Psoas muscle (tissue), 8 donors: ENCODE data around the gene ZCRB1. TPM values are rescaled to one million over a fixed set of nuclear protein-coding genes. Genes with fewer than 3 reads are reported as not detected.

Experiments used
- ATAC-seq, 4 donors: fragments of 200-7000 bp; cut with Tn5 transposase; one replicate each; pipeline ENCODE4 v1.9.1; 2020; ENCODE audit warnings: moderate library complexity in 3 of 4, mild to moderate bottlenecking in 2 of 4
- DNase-seq, 2 donors: peaks; one replicate each; pipeline ENCODE4 v3.0.0-alpha.2; 2020
- H3K27ac ChIP-seq: fragments of 200-600 bp; one replicate; pipeline ENCODE4 v1.8.0; 2022
- H3K27me3 ChIP-seq, 3 donors: fragments of 200-600 bp in 1 of 3; one replicate each; pipeline versions ENCODE4 v1.6.1 to v1.8.0; 2013 to 2022; ENCODE audit warnings: low read length in 2 of 3, mild to moderate bottlenecking in 2 of 3, moderate library complexity in 1 of 3; ENCODE audit not compliant: insufficient read depth in 3 of 3
- H3K36me3 ChIP-seq, 2 donors: fragments of 200-600 bp in 1 of 2; one replicate each; pipeline versions ENCODE4 v1.6.1 to v1.8.0; 2013 to 2022; ENCODE audit warnings: low read depth in 1 of 2, mild to moderate bottlenecking in 1 of 2, moderate library complexity in 1 of 2; ENCODE audit not compliant: insufficient read depth in 1 of 2
- H3K4me1 ChIP-seq: fragments of 200-600 bp; one replicate; pipeline ENCODE4 v1.8.0; 2022
- H3K4me3 ChIP-seq: fragments of 200-600 bp; one replicate; pipeline ENCODE4 v1.8.0; 2022; ENCODE audit warnings: mild to moderate bottlenecking
- H3K9me3 ChIP-seq: fragments of 200-600 bp; one replicate; pipeline ENCODE4 v1.8.0; 2022
- WGBS, 3 donors: extraction: QIAGEN DNeasy Blood & Tissue Kit; methylation state at CpG; one replicate each; pipeline versions ENCODE4 v1.1.6 to v1.1.7; 2013; 5-methylcytosine and 5-hydroxymethylcytosine counted together
- intact Hi-C, 2 donors: fragments of 100-400 bp; cut with DNase I; formaldehyde crosslinking; loops; one replicate each; pipeline versions ENCODE4 v1.11.0 to v1.14.2; 2022
- polyA plus RNA-seq, 3 donors: library from polyadenylated mRNA; stranded (reverse); fragments of 200-250 nt; gene quantifications; one replicate each; pipeline ENCODE4 v1.2.3, GENCODE V29; 2013
- total RNA-seq, 4 donors: library from RNA; stranded (reverse); fragmentation: NEBNext Ultra II Directional in 2 of 4; extraction: Animal tissue kit (Norgen Biotek cat#: 25700) in 2 of 4; gene quantifications; one replicate each; pipeline versions ENCODE4 v1.2.1 to v1.2.4, GENCODE V29; 2021 to 2023
- TF ChIP-seq, protein P1 (sequence below): fragments of 200-600 bp; IDR thresholded peaks from one replicate; pipeline ENCODE4 v1.8.0; 2022; ENCODE audit warnings: antibody characterized with exemption
- donor health status: healthy with polysubstance abuse.
- donor health status: DM: no; HTN: no; CAD: no; lungs with moderate emphysema.
- donor health status: Bipolar disorder and iron deficiency.
- donor health status: healthy.
- donor health status: DM: yes; HTN: yes; CAD: no.
- donor health status: DM: no; HTN: no; CAD: no.
- donor health status: DM: no; HTN: no; CAD: no.
- donor health status: DM: yes; HTN: yes; CAD: no.

Gene ZCRB1
- total and polyA plus RNA-seq, 7 donors, result 22.1 to 66.4 (median 56.8) TPM

DNA sequence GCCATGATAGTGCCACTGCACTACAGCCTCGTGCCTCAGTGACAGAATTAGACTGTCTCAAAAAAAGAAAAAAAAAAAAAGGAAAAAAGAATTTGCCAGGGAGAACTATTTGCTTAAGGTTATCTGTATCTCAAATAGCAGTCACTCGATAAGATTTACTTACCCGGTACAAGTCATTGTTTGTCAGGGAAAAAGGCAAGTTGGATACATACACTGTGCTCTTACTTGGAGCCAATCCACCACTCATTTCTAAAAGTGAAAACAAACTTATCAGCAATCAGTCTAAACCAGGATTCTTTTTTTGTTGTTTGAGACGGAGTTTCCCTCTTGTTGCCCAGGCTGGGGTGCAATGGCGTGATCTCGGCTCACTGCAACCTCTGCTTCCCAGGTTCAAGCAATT, 2.0 kb downstream of the ZCRB1 start:
- intact Hi-C loops, result no loop called here
- 84 to 87% (median 84%) methylated on average over 6 of the region's 6 CpGs for WGBS, 3 donors
- Histone ChIP-seq H3K36me3 (peaks cover 0 to 33% of the 10 kb centered on the region in 2 donors), H3K9me3 (no peaks in the 10 kb centered on the region), H3K27me3 (no peaks in the 10 kb centered on the region), H3K4me1 (peaks cover 11% of the 10 kb centered on the region), H3K4me3 (no peak overlapping the region), H3K27ac (no peak overlapping the region)
- TF ChIP-seq, protein P1, sequence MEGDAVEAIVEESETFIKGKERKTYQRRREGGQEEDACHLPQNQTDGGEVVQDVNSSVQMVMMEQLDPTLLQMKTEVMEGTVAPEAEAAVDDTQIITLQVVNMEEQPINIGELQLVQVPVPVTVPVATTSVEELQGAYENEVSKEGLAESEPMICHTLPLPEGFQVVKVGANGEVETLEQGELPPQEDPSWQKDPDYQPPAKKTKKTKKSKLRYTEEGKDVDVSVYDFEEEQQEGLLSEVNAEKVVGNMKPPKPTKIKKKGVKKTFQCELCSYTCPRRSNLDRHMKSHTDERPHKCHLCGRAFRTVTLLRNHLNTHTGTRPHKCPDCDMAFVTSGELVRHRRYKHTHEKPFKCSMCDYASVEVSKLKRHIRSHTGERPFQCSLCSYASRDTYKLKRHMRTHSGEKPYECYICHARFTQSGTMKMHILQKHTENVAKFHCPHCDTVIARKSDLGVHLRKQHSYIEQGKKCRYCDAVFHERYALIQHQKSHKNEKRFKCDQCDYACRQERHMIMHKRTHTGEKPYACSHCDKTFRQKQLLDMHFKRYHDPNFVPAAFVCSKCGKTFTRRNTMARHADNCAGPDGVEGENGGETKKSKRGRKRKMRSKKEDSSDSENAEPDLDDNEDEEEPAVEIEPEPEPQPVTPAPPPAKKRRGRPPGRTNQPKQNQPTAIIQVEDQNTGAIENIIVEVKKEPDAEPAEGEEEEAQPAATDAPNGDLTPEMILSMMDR, result no peak
- no peak for DNase-seq
- no peak for ATAC-seq

DNA sequence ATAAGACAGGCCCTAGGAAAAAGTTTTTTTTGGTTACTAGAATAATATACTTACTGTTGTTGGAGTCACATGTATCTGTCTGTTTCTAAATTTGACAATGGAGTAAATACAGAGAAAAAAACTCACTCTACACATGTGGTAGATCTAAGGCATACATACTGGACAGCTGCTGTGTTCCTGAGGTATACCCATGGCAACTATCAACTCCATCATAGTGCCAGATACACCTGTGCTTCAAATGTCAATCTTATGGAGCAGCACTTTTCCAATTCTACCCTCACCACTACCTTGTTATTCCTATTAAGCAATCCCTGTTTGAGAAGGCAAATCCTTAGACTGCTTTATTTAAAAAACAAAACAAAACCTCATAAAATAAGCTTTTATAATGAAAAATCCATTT, 3.3 kb downstream of the ZCRB1 start:
- Histone ChIP-seq H3K4me3 (no peak overlapping the region), H3K9me3 (no peaks in the 10 kb centered on the region), H3K36me3 (peaks cover 0 to 41% of the 10 kb centered on the region in 2 donors), H3K4me1 (peaks cover 9% of the 10 kb centered on the region), H3K27ac (no peak overlapping the region), H3K27me3 (no peaks in the 10 kb centered on the region)
- TF ChIP-seq, protein P1, result no peak
- DNase-seq, result no peak
- intact Hi-C loops, result no loop called here
- no peak for ATAC-seq

DNA sequence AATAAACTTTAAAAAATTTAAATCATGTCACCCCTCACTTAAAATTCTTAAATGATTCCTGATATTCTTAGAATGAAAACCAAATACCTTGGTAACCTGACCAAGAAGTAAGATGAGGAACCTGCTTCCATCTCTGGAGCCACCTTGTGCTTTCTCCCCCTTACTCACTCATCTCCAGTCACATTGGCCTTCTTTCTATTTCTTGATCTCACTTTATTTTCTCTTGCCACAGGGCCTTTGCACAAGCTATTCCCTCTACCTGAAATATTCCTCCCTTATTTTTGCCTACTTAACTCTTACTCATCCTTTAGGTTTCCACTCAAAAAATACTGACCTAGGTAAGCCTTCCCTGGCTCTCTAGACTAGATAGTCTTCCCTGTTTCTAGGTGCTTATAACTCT, 5.1 kb downstream of the ZCRB1 start:
- H3K4me3 ChIP-seq, result no peak overlapping the region
- TF ChIP-seq, protein P1, result no peak
- no peak overlapping the region for H3K27ac ChIP-seq
- H3K36me3 ChIP-seq, result peaks cover 0 to 59% of the 10 kb centered on the region in 2 donors
- no peak for DNase-seq
- no peaks in the 10 kb centered on the region for H3K27me3 ChIP-seq
- H3K9me3 ChIP-seq, result no peaks in the 10 kb centered on the region
- no peaks in the 10 kb centered on the region for H3K4me1 ChIP-seq
- no peak for ATAC-seq
- intact Hi-C loops, result no loop called here

DNA sequence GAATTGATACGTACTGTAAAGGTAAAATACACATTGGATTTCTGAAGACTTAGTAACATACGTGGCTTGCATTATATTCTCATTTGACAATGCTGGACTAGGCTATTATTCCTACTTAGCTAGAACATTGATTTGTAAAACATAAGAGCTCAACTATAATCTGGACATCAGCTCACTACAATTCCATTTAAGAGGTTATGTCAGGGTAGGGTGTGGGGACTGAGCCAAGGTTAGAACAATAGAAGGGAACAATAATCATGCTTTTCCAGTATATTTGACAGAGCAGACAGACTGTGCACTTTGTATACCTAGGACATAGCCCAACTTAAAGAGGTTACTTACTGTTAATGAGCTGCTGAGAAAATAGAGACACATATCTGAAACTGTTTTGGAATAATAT, 10.8 kb downstream of the ZCRB1 start:
- DNase-seq, result no peak
- no peaks in the 10 kb centered on the region for H3K4me1 ChIP-seq
- ATAC-seq, result no peak

DNA sequence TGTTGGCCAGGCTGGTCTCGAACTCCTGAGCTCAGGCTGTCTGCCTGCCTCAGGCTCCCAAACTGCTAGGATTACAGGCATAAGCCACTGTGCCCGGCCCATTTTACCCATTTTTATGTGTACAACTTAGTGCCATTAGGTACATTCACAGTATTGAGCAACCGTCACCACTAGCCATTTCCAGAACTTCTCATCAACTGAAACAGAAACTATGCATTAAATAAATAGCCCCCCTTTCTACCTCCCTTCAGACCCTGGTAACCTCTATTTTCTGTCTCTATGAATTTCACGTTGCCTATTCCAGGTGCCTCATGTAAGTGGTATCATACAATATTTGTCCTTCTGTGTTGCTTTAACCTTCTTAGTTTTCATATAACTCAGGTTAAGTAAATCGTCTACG, 15.9 kb downstream of the ZCRB1 start:
- TF ChIP-seq, protein P1, result no peak
- H3K36me3 ChIP-seq, result peaks cover 0 to 37% of the 10 kb centered on the region in 2 donors
- DNase-seq, result no peak
- H3K9me3 ChIP-seq, result no peaks in the 10 kb centered on the region
- intact Hi-C loops, result no loop called here
- H3K27ac ChIP-seq, result no peak overlapping the region
- no peaks in the 10 kb centered on the region for H3K4me1 ChIP-seq
- no peaks in the 10 kb centered on the region for H3K27me3 ChIP-seq
- no peak overlapping the region for H3K4me3 ChIP-seq
- WGBS, 3 donors, result 83 to 91% (median 87%) methylated on average over 6 of the region's 6 CpGs
- ATAC-seq, result no peak

More for the DNA sequence above, 10.8 kb downstream of the ZCRB1 start:
- Histone ChIP-seq H3K9me3 (no peaks in the 10 kb centered on the region), H3K27ac (no peak overlapping the region), H3K27me3 (no peaks in the 10 kb centered on the region), H3K36me3 (peaks cover 0 to 75% of the 10 kb centered on the region in 2 donors), H3K4me3 (no peak overlapping the region)
- 79 to 85% (median 83%) methylated on average over 2 of the region's 2 CpGs for WGBS, 3 donors
- TF ChIP-seq, protein P1, result no peak
- intact Hi-C loops, result no loop called here
